Measurements from ENCODE around the gene TRAIP.
"Not testable (repeated sequence)": the region's sequence is repeated elsewhere in the genome, so short reads cannot be mapped to it uniquely, and the experiment has no call there.

TRAIP gene, protein sequence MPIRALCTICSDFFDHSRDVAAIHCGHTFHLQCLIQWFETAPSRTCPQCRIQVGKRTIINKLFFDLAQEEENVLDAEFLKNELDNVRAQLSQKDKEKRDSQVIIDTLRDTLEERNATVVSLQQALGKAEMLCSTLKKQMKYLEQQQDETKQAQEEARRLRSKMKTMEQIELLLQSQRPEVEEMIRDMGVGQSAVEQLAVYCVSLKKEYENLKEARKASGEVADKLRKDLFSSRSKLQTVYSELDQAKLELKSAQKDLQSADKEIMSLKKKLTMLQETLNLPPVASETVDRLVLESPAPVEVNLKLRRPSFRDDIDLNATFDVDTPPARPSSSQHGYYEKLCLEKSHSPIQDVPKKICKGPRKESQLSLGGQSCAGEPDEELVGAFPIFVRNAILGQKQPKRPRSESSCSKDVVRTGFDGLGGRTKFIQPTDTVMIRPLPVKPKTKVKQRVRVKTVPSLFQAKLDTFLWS

DNA sequence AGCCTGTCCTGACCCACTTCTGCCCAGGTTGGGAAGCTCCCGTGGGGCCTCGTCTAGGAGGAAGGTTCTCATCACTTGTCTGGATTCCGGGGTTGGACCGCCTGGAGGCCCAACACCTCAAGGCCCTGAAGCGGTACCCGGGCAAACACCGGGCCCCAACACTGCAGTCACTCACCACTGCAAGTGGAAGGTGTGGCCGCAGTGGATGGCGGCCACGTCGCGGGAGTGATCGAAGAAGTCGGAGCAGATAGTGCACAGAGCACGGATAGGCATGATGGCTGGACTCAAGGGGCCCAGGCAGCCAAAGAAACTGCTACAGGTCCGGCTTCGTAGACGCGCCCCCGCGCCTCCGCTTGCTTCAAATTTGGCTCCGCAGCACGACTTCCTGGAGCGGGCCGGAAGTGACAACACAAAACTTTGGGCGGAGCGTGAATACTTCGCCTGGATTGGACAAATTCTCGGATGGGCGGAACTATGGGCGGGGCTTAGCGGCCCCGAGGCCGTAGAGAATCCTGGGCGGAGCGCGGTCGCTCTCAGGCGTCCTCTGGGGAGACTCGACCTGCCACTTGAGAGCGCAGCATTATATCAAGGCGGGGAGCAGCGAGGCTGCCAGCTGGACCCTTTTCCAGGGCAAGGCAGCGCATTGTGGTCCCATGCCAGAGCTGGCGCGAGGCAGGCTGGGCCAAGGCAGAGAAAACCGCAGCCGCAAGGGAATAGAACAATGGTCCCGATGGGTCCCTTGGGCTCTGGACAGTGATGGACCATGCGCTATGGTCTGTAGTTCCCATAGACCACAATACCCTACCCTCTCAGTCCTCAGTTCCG is at the start of gene TRAIP:
TRAIP (minus strand) TSS at position 384 of the 825 bp plus-strand sequence; CDS start at position 273, 111 bp downstream.
- H3K9me2 ChIP-seq (replicated peaks; ENCODE audit: control insufficient read depth, low read length) = no peaks in the 10 kb centered on the region
- no peaks in the 10 kb centered on the region for H3K27me3 ChIP-seq (ENCODE audit: control insufficient read depth, low read length)
- peaks cover 9% of the 10 kb centered on the region for H3K36me3 ChIP-seq (ENCODE audit: control insufficient read depth, low read length)
- H3K4me2 ChIP-seq (ENCODE audit: low read length) = peak within 1 kb of the TSS; percentile 88
- 0 out of 2 replicates have a peak, but pooled peaks cover 4% of the 10 kb centered on the region for H4K20me1 ChIP-seq (ENCODE audit: control insufficient read depth, insufficient read depth, low read depth, low read length)
- H3K4me3 ChIP-seq (ENCODE audit: low read length) = peak within 1 kb of the TSS; percentile 97
- H3K4me1 ChIP-seq (ENCODE audit: control insufficient read depth, low read length) = peaks cover 41% of the 10 kb centered on the region
- TF ChIP-seq, protein P1, sequence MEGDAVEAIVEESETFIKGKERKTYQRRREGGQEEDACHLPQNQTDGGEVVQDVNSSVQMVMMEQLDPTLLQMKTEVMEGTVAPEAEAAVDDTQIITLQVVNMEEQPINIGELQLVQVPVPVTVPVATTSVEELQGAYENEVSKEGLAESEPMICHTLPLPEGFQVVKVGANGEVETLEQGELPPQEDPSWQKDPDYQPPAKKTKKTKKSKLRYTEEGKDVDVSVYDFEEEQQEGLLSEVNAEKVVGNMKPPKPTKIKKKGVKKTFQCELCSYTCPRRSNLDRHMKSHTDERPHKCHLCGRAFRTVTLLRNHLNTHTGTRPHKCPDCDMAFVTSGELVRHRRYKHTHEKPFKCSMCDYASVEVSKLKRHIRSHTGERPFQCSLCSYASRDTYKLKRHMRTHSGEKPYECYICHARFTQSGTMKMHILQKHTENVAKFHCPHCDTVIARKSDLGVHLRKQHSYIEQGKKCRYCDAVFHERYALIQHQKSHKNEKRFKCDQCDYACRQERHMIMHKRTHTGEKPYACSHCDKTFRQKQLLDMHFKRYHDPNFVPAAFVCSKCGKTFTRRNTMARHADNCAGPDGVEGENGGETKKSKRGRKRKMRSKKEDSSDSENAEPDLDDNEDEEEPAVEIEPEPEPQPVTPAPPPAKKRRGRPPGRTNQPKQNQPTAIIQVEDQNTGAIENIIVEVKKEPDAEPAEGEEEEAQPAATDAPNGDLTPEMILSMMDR (IDR thresholded peaks at IDR 0.05; ENCODE audit: low read depth, low read length, poor library complexity, severe bottlenecking) = no peak
- no peak for TF ChIP-seq EZH2phosphoT487 (IDR thresholded peaks at IDR 0.05; ENCODE audit: borderline replicate concordance, low read length)
- no peaks in the 10 kb centered on the region for H3K9me3 ChIP-seq (ENCODE audit: control insufficient read depth, insufficient read depth, low read length)
- peaks cover 38% of the 10 kb centered on the region for H3K79me2 ChIP-seq (ENCODE audit: control insufficient read depth, low read length)
- H3F3A ChIP-seq (ENCODE audit: control insufficient read depth, insufficient read depth) = 0 out of 2 replicates have a peak, but pooled peaks cover 4% of the 10 kb centered on the region
- H3K27ac ChIP-seq (ENCODE audit: low read depth, low read length) = peak within 1 kb of the TSS; percentile 19; the same call in 1 of the 2 replicates

DNA sequence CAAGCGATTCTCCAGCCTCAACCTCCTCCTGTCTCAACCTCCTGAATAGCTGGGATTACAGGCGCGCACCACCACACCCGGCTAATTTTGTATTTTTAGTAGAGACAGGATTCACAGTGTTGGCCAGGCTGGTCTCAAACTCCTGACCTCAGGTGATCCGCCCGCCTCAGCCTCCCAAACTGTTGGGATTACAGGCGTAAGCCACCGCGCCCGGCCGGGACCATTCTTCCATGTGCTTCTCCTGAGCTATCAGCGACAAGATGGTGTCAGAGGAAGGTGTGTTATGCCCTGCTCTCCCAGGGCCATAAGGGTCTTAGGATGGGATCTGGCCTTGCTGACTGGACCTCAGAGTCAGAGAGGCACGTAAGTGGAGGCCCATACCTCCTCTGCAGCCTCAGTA is 48.1 kb upstream of the TRAIP start:
- Histone ChIP-seq H3K27ac (ENCODE audit: low read depth, low read length) (peak overlapping the region; percentile 73), H3K4me2 (ENCODE audit: low read length) (peak overlapping the region; percentile 100), H3K4me1 (ENCODE audit: control insufficient read depth, low read length) (peaks cover 55% of the 10 kb centered on the region), H3K79me2 (ENCODE audit: control insufficient read depth, low read length) (peaks cover 11% of the 10 kb centered on the region), H3K4me3 (ENCODE audit: low read length) (peak overlapping the region; percentile 87)
- H3K27me3 ChIP-seq (ENCODE audit: control insufficient read depth, low read length); H3F3A ChIP-seq (ENCODE audit: control insufficient read depth, insufficient read depth); H3K9me2 ChIP-seq (replicated peaks; ENCODE audit: control insufficient read depth, low read length); H3K9me3 ChIP-seq (ENCODE audit: control insufficient read depth, insufficient read depth, low read length); H4K20me1 ChIP-seq (ENCODE audit: control insufficient read depth, insufficient read depth, low read depth, low read length); H3K36me3 ChIP-seq (ENCODE audit: control insufficient read depth, low read length): not testable (repeated sequence)

DNA sequence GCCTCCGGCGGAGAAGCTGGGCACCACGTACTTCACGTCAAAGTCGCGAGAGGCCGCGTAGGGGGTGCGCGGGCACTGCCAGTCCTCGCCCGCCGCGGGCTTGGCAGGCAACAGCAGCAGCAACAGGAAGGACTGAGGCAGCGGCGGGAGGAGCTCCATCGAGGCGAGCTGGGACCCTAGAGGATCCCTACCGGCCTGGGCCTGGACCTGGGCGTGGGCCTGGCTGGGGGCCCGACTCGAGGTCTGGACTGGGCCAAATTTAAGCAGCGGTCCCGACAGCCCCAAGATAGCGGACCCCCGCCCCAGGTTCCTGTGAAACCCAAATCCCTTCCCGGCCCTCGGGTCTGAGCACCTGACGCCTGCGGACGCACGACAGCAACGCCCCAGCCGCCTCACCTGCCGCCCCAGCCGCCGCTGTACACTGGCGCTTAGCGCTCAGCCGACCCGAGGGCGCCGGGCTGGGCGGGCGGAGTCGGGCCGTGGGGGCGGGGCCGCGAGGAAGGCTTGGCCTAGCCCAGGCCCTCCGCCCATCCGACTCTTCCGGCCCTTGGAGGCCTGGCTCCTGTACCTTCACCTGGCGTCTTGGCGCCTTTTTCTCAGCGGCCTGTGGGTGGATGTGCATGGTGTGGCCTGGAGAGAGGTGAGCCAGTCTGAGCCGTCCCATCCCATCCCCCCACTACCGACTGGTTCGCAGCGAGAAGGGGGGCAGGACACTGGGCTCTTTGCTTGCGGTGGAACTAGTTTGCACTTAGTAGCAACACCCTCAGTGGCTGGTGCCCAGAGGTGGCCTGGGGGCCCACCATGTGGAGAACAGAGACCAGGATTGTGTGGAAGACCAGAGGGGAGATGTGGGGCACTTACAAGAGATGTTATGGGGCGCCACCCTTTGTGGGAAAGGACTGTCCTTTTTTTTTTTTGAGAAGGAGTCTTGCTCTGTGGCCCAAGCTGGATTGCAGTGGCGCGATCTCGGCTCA is 47.4 kb upstream of the TRAIP start, which contains the start of gene MST1R:
MST1R (minus strand) TSS at position 423 of the 974 bp plus-strand sequence; CDS start at position 159, 264 bp downstream.
- Histone ChIP-seq H4K20me1 (ENCODE audit: control insufficient read depth, insufficient read depth, low read depth, low read length) (no peaks in the 10 kb centered on the region), H3K79me2 (ENCODE audit: control insufficient read depth, low read length) (peaks cover 11% of the 10 kb centered on the region), H3K4me1 (ENCODE audit: control insufficient read depth, low read length) (peaks cover 55% of the 10 kb centered on the region), H3K9me2 (replicated peaks; ENCODE audit: control insufficient read depth, low read length) (no peaks in the 10 kb centered on the region), H3K36me3 (ENCODE audit: control insufficient read depth, low read length) (no peaks in the 10 kb centered on the region; the same call in 1 of the 2 replicates), H3K4me3 (ENCODE audit: low read length) (peak within 1 kb of the TSS; percentile 87), H3K27ac (ENCODE audit: low read depth, low read length) (peak within 1 kb of the TSS; percentile 73), H3K9me3 (ENCODE audit: control insufficient read depth, insufficient read depth, low read length) (no peaks in the 10 kb centered on the region), H3K27me3 (ENCODE audit: control insufficient read depth, low read length) (no peaks in the 10 kb centered on the region), H3K4me2 (ENCODE audit: low read length) (peak within 1 kb of the TSS; percentile 100), H3F3A (ENCODE audit: control insufficient read depth, insufficient read depth) (no peaks in the 10 kb centered on the region; the same call in 1 of the 2 replicates)
- TF ChIP-seq, protein P1 (IDR thresholded peaks at IDR 0.05; ENCODE audit: low read depth, low read length, poor library complexity, severe bottlenecking) = no peak
- TF ChIP-seq EZH2phosphoT487 (IDR thresholded peaks at IDR 0.05; ENCODE audit: borderline replicate concordance, low read length) = no peak
